Stomach (tissue), 4 donors: ENCODE measurements around the gene HADH.

ENCODE experiments used
- EP300 ChIP-seq: sonication (generic); formaldehyde crosslinking; IDR thresholded peaks from one replicate; pipeline ENCODE4 v1.6.1; 2017; ENCODE audit warnings: antibody characterized with exemption
- TF ChIP-seq, protein P1 (sequence below), 7 experiments: fragments of 450-650 bp in 4 of 7; fragments of 200-600 bp in 3 of 7; sonication (generic) in 3 of 7; IDR thresholded peaks; one replicate each; pipeline ENCODE4 v1.5.1; 2016 to 2019; ENCODE audit warnings: antibody characterized with exemption in 7 of 7, control low read depth in 2 of 7, mild to moderate bottlenecking in 1 of 7

DNA sequence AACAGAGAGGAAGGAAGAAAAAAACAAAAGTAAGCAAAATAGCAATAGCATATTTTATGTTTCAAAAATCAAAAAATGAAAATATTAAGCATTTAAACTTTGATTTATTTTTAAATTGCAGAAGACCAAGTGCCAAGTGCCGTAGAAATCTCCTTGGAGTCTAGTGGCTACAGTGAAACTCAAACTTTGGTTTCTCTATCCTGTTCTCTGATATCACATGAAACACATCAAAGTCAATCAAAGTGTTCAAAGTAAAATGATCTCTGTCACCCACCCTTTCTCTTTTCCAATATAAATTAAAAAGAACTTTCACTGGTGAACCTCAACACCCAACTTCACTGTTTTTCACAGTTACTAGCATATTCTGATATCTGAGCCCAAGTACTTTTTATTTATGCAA, 81.1 kb downstream of the HADH start:
- TF ChIP-seq, protein P1, sequence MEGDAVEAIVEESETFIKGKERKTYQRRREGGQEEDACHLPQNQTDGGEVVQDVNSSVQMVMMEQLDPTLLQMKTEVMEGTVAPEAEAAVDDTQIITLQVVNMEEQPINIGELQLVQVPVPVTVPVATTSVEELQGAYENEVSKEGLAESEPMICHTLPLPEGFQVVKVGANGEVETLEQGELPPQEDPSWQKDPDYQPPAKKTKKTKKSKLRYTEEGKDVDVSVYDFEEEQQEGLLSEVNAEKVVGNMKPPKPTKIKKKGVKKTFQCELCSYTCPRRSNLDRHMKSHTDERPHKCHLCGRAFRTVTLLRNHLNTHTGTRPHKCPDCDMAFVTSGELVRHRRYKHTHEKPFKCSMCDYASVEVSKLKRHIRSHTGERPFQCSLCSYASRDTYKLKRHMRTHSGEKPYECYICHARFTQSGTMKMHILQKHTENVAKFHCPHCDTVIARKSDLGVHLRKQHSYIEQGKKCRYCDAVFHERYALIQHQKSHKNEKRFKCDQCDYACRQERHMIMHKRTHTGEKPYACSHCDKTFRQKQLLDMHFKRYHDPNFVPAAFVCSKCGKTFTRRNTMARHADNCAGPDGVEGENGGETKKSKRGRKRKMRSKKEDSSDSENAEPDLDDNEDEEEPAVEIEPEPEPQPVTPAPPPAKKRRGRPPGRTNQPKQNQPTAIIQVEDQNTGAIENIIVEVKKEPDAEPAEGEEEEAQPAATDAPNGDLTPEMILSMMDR (IDR thresholded peaks at IDR 0.05) = no peak
- TF ChIP-seq EP300 = no peak
